BLaER1 treated with 17β-estradiol and CSF1 and Interleukin-3, amounts not matched to agents 10 nM and 100 nM (cell line): ENCODE results near the gene HYI.

Source experiments
- H3K27ac ChIP-seq, 11 experiments: shearing (Covaris generic); formaldehyde crosslinking; 2 replicates each; pipeline ENCODE4 v1.8.1; 2022
- H3K27me3 ChIP-seq, 11 experiments: shearing (Covaris generic); formaldehyde crosslinking; 2 replicates each; pipeline ENCODE4 v1.8.1; 2022
- H3K36me3 ChIP-seq, 11 experiments: shearing (Covaris generic); formaldehyde crosslinking; 2 replicates each; pipeline ENCODE4 v1.8.1; 2022
- H3K4me1 ChIP-seq, 10 experiments: shearing (Covaris generic); formaldehyde crosslinking; 2 replicates each; pipeline ENCODE4 v1.8.1; 2022
- H3K4me2 ChIP-seq, 11 experiments: shearing (Covaris generic); formaldehyde crosslinking; 2 replicates each; pipeline ENCODE4 v1.8.1; 2022
- H3K4me3 ChIP-seq, 10 experiments: shearing (Covaris generic); formaldehyde crosslinking; 2 replicates each; pipeline ENCODE4 v1.8.1; 2022
- H3K9ac ChIP-seq, 11 experiments: shearing (Covaris generic); formaldehyde crosslinking; 2 replicates each; pipeline ENCODE4 v1.8.1; 2022
- H3K9me3 ChIP-seq, 11 experiments: shearing (Covaris generic); formaldehyde crosslinking; replicated peaks in 1 of 11; 2 replicates each; pipeline ENCODE4 v1.8.1; 2022
- H4K20me1 ChIP-seq, 11 experiments: shearing (Covaris generic); formaldehyde crosslinking; 2 replicates each; pipeline ENCODE4 v1.8.1; 2022
- Cebpa-rat ChIP-seq, 11 experiments: shearing (Covaris generic); IDR thresholded peaks; 2 replicates each; pipeline ENCODE4 v1.8.1; 2022

Gene HYI

GRCh38 chr1:43447891-43448708, 5.6 kb downstream of the HYI start:
- Histone ChIP-seq H3K4me2 (no peak overlapping the region), H3K9ac (no peak overlapping the region), H4K20me1 (peaks cover 0 to 86% (median 3%) of the 10 kb centered on the region in 11 experiments; a peak in 5 of 22 replicates), H3K4me3 (no peak overlapping the region), H3K4me1 (peaks cover 0 to 15% (median 11%) of the 10 kb centered on the region in 10 experiments; a peak in 11 of 20 replicates), H3K27me3 (no peaks in the 10 kb centered on the region), H3K36me3 (peaks cover 84 to 96% (median 93%) of the 10 kb centered on the region in 11 experiments), H3K27ac (no peak overlapping the region), H3K9me3 (no peaks in the 10 kb centered on the region)
- no peak for TF ChIP-seq Cebpa-rat (IDR thresholded peaks at IDR 0.05)

DNA sequence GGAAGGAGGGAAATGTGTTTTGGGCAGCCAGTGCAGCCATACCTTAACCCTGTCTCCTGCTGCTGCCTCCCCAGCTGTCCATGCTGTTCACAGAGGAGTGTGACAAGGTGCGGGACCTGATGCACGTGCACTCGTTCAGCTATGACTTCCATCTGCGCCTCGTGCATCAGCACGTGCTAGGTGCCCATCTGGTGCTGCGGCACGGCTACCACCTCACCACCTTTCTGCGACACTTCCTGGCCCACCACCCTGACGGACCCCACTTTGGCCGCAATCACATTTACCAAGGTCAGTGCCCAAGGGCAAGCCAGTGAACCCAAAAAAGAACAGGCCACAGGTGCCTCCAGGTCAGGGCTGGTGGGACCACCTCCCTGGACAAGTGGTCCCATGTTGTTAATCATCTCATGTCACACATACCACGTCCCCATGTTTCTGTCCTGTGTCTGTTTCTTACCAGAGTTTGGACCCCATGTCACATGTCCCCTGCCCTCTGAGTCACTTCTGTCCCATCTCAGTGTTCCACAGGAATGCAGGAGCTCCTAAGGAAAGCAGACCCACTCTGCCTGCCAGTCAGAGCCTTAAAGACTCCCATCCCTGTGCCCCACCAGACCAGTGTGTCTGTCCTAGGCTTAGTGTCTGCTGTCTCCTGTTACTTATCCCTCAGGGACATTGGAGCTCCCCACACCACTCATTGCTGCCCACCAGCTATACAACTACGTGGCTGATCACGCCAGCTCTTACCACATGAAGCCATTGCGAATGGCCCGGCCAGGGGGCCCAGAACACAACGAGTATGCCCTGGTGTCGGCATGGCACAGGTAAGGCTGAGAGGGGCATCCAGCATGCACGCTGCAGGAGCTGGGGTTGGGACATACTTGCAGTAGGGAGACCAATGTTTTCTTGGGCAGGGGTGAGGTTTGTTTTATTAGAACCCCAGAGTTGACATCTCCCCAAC, 6.6 kb downstream of the HYI start:
- Histone ChIP-seq H3K27me3 (no peaks in the 10 kb centered on the region), H4K20me1 (peaks cover 0 to 84% (median 2%) of the 10 kb centered on the region in 11 experiments; a peak in 5 of 22 replicates), H3K4me2 (no peak overlapping the region), H3K27ac (no peak overlapping the region), H3K4me1 (peaks cover 0 to 8% (median 2%) of the 10 kb centered on the region in 10 experiments; a peak in 6 of 20 replicates), H3K4me3 (no peak overlapping the region), H3K9ac (no peak overlapping the region), H3K36me3 (peaks cover 91 to 100% (median 100%) of the 10 kb centered on the region in 11 experiments), H3K9me3 (no peaks in the 10 kb centered on the region)
- no peak for TF ChIP-seq Cebpa-rat (IDR thresholded peaks at IDR 0.05)

GRCh38 chr1:43446388-43446740, 7.4 kb downstream of the HYI start:
- H4K20me1 ChIP-seq = peaks cover 0 to 76% (median 0%) of the 10 kb centered on the region in 11 experiments; a peak in 5 of 22 replicates
- H3K27ac ChIP-seq = no peak overlapping the region
- no peaks in the 10 kb centered on the region for H3K27me3 ChIP-seq
- peaks cover 92 to 100% (median 97%) of the 10 kb centered on the region in 11 experiments for H3K36me3 ChIP-seq
- no peak for TF ChIP-seq Cebpa-rat (IDR thresholded peaks at IDR 0.05)
- no peak overlapping the region for H3K4me2 ChIP-seq
- no peak overlapping the region for H3K4me3 ChIP-seq
- H3K4me1 ChIP-seq = 0 out of 20 replicates have a peak, but pooled peaks cover 0 to under 1% (median 0%) of the 10 kb centered on the region in 10 experiments
- no peak overlapping the region for H3K9ac ChIP-seq
- H3K9me3 ChIP-seq = no peaks in the 10 kb centered on the region

GRCh38 chr1:43445606-43446387, 7.9 kb downstream of the HYI start:
- TF ChIP-seq Cebpa-rat (IDR thresholded peaks at IDR 0.05) = no peak
- Histone ChIP-seq H4K20me1 (peaks cover 0 to 71% (median 0%) of the 10 kb centered on the region in 11 experiments; a peak in 4 of 22 replicates), H3K27ac (no peak overlapping the region), H3K9me3 (no peaks in the 10 kb centered on the region), H3K4me1 (no peaks in the 10 kb centered on the region), H3K4me3 (no peak overlapping the region), H3K36me3 (peaks cover 90 to 100% (median 97%) of the 10 kb centered on the region in 11 experiments), H3K9ac (no peak overlapping the region), H3K4me2 (no peak overlapping the region), H3K27me3 (no peaks in the 10 kb centered on the region)

- peaks cover 0 to 62% (median 0%) of the 10 kb centered on the region in 11 experiments; a peak in 5 of 22 replicates for H4K20me1 ChIP-seq
- H3K36me3 ChIP-seq = peaks cover 89 to 100% (median 97%) of the 10 kb centered on the region in 11 experiments
- H3K4me2 ChIP-seq = no peak overlapping the region
- H3K27ac ChIP-seq = no peak overlapping the region
- H3K9me3 ChIP-seq = no peaks in the 10 kb centered on the region
- no peak overlapping the region for H3K4me3 ChIP-seq
- no peak overlapping the region; a peak in 1 of 22 replicates for H3K9ac ChIP-seq
- TF ChIP-seq Cebpa-rat (IDR thresholded peaks at IDR 0.05) = no peak
- H3K4me1 ChIP-seq = no peaks in the 10 kb centered on the region
- no peaks in the 10 kb centered on the region for H3K27me3 ChIP-seq
These were observed 8.9 kb downstream of the HYI start for GRCh38 chr1:43444836-43445235.

DNA sequence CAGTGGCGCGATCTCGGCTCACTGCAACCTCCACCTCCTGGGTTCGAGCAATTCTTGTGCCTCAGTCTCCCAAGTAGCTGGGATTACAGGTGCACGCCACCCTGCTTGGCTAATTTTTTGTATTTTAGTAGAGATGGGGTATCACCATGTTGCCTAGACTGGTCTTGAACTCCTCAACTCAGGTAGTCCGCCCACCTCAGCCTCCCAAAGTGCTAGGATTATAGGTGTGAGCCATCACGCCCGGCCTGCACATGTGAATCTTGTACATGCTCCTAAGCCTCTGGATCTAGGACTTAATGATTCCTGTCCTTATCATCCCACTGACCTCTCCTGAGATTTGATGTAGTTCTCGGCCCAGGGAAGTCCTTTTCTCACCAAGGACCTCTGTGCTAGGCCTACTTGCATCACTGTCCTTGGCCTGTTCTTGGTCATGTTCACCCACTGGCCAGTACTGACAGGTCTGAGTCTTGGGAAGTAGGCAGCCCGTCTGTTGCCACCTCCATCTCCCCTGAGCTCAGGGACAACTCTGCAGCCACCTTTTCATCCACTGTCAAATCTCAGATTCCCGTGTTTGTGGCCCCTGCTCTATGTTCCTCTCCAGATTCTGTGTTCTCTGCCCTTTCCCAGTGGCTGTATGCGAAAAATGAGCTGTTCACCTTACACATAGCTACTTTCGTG, 9.4 kb downstream of the HYI start:
- Histone ChIP-seq H3K36me3 (peaks cover 89 to 100% (median 97%) of the 10 kb centered on the region in 11 experiments), H3K9ac (no peak overlapping the region), H3K27ac (no peak overlapping the region), H3K4me1 (no peaks in the 10 kb centered on the region), H3K4me3 (no peak overlapping the region), H4K20me1 (peaks cover 0 to 62% (median 0%) of the 10 kb centered on the region in 11 experiments; a peak in 5 of 22 replicates), H3K4me2 (no peak overlapping the region), H3K27me3 (no peaks in the 10 kb centered on the region), H3K9me3 (no peaks in the 10 kb centered on the region)
- TF ChIP-seq Cebpa-rat (IDR thresholded peaks at IDR 0.05) = no peak

GRCh38 chr1:43443197-43443946, 10.4 kb downstream of the HYI start:
- Histone ChIP-seq H4K20me1 (peaks cover 0 to 58% (median 0%) of the 10 kb centered on the region in 11 experiments; a peak in 5 of 22 replicates), H3K4me3 (no peak overlapping the region), H3K27ac (no peak overlapping the region), H3K4me1 (no peaks in the 10 kb centered on the region), H3K4me2 (no peak overlapping the region), H3K36me3 (peaks cover 89 to 100% (median 97%) of the 10 kb centered on the region in 11 experiments), H3K27me3 (no peaks in the 10 kb centered on the region), H3K9me3 (no peaks in the 10 kb centered on the region), H3K9ac (no peak overlapping the region)
- TF ChIP-seq Cebpa-rat (IDR thresholded peaks at IDR 0.05) = no peak
